NCI-H146 (cell line): ENCODE data around the gene AGPAT2.
A peak's percentile ranks its signal among the peaks of the same experiment; 100 is the strongest.

Experiments used
- DNase-seq: peaks from one replicate; lab custom pipeline; 2025; lab: John Stamatoyannopoulos, UW

The AGPAT2 gene

DNA sequence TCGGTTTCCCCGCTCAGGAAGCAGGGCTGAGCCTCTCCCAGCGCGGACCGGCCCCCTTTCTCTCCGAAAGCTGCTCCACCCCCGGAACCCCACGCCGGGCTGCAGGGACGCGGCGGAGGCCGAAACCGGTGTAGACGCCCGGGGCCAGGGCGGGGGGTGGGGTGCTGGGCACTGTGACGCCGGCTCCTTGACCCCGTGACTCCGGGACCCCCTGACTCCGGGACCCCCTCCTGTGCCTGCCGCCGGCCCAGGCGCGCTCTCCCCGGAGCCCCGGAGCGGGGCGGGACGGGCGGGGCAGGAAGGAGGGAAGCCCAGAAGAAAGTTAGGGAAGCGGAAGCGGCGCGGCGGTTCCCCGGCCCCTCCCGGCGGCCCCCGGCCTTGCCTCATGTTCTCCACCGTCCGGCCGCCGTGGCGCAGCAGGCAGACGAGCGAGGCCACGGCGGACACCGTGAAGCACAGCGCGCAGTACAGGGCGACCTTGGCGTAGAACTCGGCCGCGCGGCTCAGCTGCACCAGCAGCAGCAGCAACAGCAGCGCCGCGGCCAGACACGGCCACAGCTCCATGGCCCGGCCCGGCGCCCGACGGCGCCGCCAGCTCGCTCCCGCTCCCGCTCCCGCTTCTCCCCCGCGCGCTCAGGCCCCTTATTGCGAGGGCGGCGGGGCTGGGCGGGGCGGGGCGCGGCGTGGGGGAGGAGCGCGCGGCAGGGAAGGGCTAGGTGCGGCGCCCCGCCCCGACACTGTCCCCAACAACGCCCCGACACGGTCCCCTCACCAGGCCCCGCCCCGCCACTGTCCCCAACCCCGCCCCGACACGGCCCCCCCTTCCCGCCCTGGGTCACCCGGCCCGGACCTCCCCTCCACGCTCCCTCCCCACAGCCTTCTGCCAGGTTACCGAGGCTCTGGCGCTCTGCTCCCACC is at the start of gene AGPAT2:
Gene AGPAT2, minus strand, starts transcription at position 664 of the 918 bp plus-strand sequence. Its CDS starts 100 bp downstream, at position 564.
- peak; percentile 70 for DNase-seq

DNA sequence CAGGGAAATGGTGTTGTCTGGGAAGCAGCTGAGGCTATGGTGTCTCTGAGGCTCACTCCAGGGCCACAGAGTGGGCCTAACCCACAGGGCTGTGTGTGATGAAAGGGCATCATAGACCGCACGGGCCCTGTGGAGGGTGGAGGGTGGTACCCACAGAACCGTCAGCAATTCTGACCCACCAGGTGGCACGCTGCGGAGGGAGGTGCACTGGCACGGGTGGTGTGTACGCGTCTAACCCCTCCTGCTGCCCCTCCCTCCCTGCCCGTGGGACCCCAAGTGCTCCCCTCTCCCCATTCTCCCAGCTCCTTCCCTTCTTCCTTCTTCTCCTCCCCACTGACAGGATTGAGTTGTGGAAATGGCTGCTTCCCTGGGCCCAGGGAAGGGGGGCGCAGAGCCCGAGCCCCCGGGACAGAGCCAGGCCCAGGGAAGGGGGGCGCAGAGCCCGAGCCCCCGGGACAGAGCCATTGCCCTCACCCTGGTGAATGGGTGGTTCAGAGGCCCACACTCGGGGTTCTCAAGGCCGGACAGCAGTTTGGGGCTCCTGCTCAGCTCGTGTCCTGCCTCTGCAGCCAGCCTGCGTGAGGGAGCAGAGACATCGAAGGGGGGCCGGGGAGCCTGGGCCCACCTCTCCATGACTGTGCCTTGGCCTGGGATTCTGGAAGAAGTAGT is 48.7 kb upstream of the AGPAT2 start:
- no peak for DNase-seq

DNA sequence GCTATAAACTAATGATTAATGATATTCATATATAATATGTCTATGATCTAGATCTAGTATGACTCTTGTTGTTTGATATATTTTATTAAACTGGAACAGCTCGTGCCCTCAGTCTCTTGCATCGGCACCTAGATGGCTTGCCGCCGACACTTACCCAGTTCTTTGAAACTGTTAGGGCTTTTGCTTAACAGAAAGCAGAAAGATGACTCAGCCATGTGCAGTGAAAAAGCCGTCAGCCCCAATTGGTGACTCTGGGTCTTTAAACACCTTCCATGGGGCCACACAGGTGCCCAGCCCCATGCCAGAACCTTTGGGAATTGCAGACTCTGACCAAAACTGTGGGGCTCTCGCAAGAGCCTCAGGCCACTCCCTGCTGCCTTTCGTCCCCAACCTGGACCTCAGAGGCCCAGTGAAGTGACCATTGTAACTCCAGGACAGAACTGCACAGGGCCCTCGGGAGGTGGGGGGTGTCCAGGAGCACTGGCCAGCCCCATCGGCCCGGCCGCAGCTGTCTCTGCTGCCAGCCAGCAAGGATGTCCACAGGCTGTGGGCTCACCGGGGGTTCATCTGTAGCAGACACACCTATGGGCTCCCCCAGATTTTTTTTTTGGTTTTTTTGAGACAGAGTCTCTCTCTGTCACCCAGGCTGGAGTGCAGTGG is 47.7 kb upstream of the AGPAT2 start:
- DNase-seq: no peak

DNA sequence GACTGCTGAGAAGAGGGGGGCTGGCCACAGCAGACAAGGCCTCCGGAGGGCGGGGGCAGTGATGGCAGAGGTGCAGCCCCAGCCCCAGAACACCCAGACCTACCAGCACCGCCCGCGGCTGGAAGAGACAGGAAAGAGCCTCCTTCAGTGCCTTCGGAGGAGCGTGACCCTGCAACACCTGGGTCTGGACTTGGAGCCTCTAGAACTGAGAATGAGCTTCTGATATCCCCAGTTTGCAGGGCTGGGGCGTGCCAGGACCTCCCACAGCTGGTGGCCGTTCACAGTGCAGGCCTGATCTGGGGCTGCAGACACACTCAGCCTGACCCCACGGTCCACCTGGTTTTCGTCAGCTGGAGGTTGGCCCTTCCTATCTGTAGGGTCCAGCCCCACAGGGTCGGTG is 46.4 kb upstream of the AGPAT2 start:
- no peak for DNase-seq

DNA sequence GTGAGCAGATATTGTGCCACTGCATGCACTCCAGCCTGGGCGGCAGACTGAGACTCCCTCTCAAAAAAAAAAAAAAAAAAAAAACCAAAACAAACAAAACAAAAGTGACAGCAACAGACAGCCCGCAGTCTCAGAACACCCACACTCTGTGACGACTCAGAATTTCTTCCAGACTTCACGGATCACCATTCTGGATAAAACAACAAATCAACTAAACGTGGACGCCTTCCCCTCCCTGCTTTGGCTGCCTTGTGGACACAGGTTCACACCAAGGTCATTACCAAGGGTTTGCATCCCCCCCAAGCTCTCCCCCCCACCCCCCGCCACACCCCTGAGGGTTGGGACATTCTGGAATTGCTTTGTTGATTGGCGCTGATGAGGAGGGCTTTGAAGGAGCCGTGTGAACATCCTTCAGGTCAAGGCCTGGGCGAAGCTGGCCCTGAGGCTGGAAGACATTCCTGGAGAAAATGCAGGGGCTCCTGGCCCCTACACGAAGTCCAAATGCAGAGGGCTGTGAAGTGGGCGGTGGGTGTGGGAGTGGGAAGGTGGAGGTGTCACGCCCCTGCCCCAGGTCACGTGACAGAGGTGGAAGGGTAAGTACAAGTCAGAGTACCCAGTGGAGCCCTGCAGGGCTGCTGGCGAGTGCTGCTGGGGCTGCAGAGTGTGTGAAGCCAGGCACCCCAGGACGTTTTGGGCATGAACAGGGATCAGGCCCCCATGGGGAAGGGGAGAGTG is 45.4 kb upstream of the AGPAT2 start:
- no peak for DNase-seq

DNA sequence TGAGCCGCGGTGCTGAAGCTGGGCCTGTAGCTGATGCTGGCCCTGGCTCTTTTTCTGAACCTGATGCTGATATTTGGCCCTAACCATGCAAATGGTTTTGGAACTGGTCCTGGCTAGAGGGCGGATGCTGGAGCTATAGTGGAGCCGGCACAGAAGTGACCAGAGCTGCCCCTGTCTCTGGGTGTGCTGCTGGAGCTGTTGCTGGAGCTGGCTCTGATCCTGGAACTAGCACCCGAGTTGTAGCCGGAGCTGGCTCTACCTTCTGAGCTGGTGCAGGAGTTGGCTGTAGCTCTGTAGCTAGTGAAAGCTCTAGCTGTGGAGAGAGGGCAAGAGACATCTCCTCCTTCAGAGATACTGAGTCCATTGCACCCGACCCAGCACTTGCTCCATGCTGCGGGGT is 42.7 kb upstream of the AGPAT2 start:
- DNase-seq: no peak

DNA sequence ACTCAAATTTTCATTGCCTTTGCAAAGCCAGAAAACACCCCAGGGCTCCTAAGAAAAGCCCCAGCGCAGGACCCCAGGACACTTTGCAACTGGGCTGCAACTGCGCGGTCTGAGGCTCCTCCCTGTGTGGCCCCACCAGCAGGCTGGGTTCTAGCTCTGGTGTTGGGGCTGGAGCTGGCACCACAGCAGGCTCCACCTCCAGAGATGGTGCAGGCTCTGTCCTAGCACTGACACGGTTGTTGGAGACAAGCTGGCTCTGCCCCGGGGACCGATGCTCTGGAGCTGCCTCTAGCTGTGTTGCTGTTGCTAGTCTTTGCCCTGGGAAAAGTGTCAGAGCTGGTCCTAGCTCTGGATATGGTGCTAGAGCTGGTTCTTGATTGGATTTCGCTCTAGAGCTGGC is 41.9 kb upstream of the AGPAT2 start:
- no peak for DNase-seq

DNA sequence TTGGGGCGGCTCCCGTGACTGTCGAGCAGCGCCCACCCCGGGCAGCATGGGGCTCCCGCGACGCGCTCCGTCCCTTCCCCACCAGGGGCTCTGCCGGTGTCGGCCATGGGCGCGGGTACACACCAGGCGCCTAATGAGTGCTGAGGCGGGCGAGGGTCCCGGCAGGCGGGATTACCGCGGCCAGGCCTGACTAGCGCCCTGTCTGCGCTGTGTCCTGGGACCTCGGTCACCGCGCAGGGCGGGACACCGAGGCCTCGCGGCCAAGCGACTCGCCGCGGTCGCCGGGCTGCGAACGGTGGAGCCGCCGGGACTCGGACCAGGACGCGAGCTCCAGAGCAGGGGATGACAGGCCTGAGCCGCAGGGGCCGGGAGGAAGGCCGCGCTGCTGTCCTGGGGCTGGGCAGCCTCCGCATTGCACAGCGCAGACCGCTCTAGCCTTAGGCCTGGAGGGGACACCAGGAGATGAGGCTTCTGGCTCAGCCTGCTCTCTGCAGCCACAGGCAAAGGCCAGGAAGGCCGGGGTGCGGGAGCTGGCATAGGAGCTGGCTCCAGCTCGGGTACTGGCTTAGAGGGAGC is 41.4 kb upstream of the AGPAT2 start:
- DNase-seq: peak; percentile 30

DNA sequence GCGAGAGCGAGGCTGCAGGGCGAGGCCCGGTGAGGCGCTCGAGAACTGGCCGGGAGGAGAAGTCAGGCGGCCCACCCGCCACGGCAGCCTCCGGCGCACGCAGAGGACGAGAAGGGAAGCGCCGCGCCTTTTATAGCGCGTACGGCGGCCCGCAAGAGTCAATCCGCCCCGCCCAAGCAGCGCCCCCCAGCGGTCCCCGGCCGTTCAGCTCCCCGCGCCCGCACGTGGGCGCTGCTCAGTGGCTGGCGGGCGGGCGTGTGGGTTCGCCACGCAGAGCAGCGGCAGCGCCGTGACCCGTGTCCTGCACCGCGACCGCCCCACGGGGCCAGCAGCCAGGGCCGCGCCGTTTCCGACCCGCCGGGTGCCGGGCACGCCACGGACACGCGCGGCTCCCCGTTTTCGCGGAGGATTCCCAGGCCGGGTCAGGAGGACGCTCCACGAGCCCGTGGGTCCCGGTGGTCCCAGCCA is 40.9 kb upstream of the AGPAT2 start:
- DNase-seq: peak; percentile 76

DNA sequence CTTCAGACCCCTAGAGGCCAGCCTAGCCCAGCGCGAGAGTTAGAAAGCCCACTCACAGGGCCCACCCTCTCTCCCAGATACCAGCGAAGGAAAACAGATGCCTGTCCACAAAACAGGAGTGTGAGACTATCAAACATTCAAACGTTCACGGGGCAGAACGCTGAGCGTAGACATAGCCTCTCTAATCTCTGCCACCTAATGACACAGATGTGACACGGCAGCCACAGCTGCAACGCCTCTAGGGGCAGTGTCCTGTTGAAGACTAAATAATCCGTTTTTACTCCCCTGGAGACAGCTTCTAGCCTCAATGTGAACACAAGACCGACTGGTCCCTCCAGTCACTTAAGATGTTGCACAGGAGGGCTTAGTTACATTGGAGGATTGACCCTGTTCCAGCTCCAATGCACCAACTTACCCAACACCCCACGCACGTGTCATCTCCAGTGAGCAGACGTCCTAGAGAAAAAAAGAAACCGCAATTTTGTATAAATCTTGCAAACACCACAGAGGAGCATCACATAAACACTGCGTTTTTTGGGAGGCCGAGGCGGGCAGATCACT is 39.5 kb upstream of the AGPAT2 start:
- DNase-seq: no peak

DNA sequence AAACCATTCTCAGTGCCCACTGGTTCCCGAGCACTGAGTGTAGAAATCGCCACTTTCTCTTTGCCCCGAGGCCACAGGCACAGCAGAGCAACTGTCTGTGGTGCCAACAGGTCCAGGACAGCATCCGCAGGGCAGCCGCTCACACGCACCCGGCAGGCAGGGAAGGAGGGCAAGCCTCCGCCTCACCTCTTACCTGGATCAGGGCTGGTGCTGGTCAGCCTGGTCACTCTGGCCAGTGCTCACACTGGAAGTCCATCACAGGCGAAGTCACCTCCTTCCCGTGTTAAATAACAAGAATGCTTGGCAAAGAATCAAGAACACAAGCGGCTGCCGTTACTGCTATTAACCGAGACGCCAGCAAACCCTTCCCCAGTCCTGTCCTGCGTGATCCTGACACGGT is 38.9 kb upstream of the AGPAT2 start:
- no peak for DNase-seq

DNA sequence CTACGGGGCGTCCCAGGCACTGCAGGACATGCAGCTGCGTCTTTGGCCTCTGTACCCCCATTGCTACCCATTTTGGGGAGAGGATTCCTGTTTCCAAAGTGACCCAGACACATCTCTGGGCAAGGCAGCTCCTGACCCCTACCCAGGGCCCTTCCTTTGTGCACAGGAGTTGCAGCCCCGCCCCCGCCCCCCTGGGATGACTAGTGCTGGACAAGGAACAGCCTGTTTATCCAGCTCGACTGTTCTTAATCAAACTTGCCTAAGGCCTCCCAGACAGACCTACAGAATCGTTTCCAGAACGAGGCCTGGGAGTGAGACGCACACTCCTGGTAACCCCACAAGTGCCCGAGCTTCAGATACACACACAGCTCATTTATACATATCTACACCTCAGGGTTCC is 38.4 kb upstream of the AGPAT2 start:
- DNase-seq: no peak

DNA sequence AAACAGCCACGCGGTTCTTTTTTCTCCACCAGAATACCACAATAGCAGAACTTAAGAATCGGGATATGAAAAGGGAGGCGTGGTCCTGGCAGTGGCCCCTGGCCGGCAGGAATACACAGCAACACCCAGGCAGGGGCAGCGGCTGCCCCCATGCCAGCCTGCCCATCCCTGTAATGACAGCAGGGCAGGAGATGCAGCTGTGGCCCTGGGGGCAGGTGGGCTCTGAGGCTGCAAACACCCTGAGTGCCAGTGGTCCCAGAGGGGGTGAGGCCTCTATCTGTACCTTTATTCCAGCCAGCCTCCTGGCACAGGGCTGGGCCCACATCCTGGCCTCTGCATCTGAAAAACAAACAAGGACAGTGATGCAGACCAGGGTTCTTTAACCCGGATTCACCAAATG is 37.5 kb upstream of the AGPAT2 start:
- DNase-seq: no peak

DNA sequence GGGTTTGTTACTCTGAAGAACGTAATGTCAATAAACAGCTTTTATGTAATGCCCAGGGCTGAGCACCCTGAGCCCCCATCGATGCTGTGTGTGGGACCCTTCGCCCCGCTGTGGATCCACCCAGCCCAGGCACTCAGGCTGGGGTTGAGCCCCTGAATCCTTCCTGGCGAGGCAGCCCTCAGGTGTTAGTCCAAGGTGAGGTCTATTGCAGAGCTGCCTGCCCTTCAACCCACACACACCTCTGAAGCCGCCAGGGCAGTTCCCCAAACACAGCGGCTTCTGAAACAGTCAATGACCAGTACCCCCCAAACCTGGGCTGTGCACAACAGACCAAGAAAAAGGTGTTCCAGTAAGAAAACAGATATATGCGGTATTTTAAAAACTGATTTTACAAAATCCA is 36.7 kb upstream of the AGPAT2 start:
- DNase-seq: no peak

DNA sequence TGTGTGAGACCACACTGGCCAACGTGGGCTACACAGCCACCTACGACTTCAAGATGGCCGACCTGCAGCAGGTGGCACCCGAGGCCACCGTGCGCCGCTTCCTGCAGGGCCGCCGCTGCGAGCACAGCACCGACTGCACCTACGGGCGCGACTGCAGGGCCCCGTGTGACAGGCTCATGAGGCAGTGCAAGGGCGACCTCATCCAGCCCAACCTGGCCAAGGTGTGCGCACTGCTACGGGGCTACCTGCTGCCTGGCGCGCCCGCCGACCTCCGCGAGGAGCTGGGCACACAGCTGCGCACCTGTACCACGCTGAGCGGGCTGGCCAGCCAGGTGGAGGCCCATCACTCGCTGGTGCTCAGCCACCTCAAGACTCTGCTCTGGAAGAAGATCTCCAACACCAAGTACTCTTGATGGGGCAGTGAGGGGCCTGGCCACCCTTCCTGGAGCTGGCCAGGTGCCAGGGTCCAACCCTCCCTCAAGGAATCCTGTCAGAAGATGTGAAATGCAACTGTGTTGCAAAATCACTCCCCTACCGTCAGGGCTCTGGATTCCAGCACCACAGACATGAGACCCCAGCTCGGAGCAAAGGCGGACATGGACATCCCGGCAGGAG is 36.2 kb upstream of the AGPAT2 start:
- DNase-seq: no peak

DNA sequence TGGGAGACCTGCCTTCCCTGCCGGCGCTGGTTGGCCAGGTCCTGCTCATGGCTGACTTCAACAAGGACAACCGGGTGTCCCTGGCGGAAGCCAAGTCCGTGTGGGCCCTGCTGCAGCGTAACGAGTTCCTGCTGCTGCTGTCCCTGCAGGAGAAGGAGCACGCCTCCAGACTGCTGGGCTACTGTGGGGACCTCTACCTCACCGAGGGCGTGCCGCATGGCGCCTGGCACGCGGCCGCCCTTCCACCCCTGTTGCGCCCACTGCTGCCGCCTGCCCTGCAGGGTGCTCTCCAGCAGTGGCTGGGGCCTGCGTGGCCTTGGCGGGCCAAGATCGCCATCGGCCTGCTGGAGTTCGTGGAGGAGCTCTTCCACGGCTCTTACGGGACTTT is 35.7 kb upstream of the AGPAT2 start:
- no peak for DNase-seq

DNA sequence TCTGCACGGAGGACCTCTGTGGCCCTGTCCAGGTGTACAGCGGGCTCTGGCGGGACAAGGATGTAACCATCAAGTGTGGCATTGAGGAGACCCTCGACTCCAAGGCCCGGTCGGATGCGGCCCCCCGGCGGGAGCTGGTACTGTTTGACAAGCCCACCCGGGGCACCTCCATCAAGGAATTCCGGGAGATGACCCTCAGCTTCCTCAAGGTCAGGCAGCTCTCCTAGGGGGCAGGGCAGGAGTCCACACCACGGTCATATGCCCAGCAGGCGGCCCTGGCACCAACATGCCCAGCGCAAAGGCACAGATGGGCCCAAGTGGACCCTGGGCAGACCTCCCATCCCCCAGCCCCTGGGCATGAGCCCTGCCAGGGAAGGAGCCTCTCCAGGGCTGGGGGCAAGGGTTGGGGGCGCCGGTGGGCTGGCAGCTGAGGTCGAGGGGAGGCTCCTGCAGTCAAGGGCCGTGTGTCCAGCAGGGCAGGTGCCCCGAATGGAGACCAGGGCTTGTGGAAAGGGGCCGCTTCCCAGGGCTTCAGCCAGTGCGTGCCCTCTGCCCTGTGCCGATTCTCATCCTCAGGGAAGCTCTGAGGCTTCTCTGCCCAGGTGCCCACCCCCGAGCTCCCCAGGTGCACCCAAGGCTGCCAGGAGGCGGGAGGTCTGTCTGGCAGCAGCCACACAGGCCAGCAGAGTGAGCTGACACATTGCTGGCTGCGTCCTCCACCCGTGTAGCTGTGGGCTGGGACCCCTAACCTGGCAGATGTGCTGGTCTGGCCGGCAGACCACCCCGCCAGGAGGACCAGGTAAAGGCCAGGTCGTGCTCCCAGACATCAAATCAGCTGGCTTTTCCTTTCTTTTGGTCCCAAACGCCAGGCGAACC is 35.1 kb upstream of the AGPAT2 start:
- DNase-seq: no peak

DNA sequence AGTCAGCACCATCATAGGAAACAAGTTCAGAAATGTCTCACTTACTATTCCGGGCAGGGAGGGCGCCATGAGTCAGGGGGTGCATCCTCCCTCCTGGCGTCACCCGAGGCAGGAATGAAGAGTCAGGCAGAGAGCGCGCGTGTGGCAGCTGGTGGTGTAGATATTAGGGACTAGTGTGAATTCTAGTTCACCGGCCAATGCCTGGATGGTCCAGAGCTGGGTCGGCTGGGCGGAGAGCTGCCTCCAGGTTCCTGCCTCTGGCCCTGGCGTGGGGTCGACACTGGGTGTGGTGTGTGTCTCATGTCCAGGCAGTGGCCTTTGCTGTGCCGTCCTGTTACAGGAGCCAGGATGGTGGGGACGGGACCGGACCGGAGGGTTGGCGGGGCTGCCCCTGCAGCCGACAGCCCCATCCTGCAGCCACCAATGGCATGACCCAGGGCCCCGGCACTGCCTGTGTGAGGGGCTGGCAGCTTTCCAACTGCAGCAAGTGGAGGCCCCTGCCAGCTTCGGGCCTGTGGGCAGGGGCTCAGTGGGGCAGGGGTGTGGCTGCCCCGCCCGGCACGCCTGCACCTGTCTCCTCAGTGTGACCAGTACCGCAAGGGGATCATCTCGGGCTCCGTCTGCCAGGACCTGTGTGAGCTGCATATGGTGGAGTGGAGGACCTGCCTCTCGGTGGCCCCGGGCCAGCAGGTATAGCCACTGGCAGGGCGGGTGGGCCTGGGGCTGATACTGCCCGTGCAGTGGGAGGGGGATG is 34.3 kb upstream of the AGPAT2 start:
- no peak for DNase-seq

DNA sequence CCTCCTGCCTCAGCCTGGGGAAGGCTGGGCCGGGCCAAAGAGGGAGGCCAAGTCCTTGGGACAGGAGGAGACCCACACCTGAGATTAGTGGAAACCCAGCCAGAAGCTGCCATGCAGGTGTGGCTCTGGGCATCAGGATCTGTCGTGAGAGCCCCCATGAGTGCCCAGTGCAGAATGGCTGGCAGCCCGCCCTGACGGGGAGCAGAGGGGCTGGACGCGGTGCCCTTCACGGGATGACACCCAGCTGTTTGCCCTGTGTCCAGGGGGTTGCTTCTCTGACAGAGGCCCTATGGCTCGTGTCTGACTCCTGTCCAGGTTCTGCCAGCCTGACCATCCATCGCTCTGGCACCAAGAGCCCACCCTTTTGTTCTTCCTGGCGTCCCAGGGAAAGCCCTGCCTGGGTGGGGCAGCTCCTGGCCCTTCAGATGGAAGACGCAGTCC is 33.7 kb upstream of the AGPAT2 start:
- DNase-seq: no peak
